A549 (cell line): Measurements from ENCODE around the gene ZNF213. TPM values are rescaled to one million over a fixed set of nuclear protein-coding genes. Genes with fewer than 3 reads are reported as not detected.

ENCODE experiments used
- ATAC-seq, 2 experiments: fragments of 200-7000 bp in 1 of 2; fragments of >200 bp in 1 of 2; cut with Nextera tagmentation in 1 of 2; cut with Tn5 transposase in 1 of 2; 3 replicates each; pipeline versions ENCODE4 v1.8.0 to v1.9.1; 2018 to 2020; ENCODE audit warnings: mild to moderate bottlenecking in 1 of 2, moderate library complexity in 1 of 2
- CTCF ChIA-PET: fragments of 300-600 bp; sonication (Branson Sonifier 250); formaldehyde crosslinking; extraction: SDS; loops from one replicate; lab custom pipeline; 2021; ENCODE audit warnings: antibody characterized with exemption, inconsistent platforms; lab: Yijun Ruan, JAX
- POLR2A ChIA-PET: fragments of 350-600 bp; formaldehyde crosslinking; extraction: SDS; loops from one replicate; lab custom pipeline; 2021; ENCODE audit warnings: antibody characterized with exemption, inconsistent platforms; lab: Yijun Ruan, JAX
- DNase-seq, 2 experiments: peaks; one replicate each; pipeline versions ENCODE4 v3.0.0 to v3.0.0-alpha.2; 2011 to 2016; ENCODE audit warnings: low read depth in 1 of 2, low spot score in 1 of 2
- FAIRE-seq: peaks from 2 replicates; lab custom pipeline; 2011; peaks lifted over from hg19 to GRCh38; lab: Jason Lieb, UNC
- H3K27ac ChIP-seq, 2 experiments: fragments of >200 bp; sonication (Bioruptor Twin); formaldehyde crosslinking; 3 replicates each; pipeline ENCODE4 v1.5.1; 2016 to 2017
- H3K4me1 ChIP-seq: fragments of >200 bp; sonication (Bioruptor Twin); formaldehyde crosslinking; 3 replicates; pipeline ENCODE4 v1.6.1; 2016
- H3K4me2 ChIP-seq: fragments of >200 bp; sonication (Bioruptor Twin); formaldehyde crosslinking; 3 replicates; pipeline ENCODE4 v1.6.1; 2016
- H3K4me3 ChIP-seq: fragments of >200 bp; sonication (Bioruptor Twin); formaldehyde crosslinking; 3 replicates; pipeline ENCODE4 v1.5.1; 2016
- H3K9me3 ChIP-seq: fragments of >200 bp; sonication (Bioruptor Twin); formaldehyde crosslinking; 3 replicates; pipeline ENCODE4 v1.6.1; 2016
- CBX8 ChIP-seq: fragments of 200-600 bp; sonication (generic); IDR thresholded peaks from 2 replicates; pipeline ENCODE4 v1.6.1; 2016
- CHD4 ChIP-seq: fragments of 200-600 bp; sonication (generic); IDR thresholded peaks from 2 replicates; pipeline ENCODE4 v1.6.1; 2016; ENCODE audit warnings: antibody characterized with exemption, mild to moderate bottlenecking, borderline replicate concordance
- EP300 ChIP-seq, 2 experiments: fragments of >200 bp; sonication (Bioruptor Twin); formaldehyde crosslinking; IDR thresholded peaks; 2 replicates in 1 of 2; 3 replicates in 1 of 2; pipeline ENCODE4 v1.6.1; 2016 to 2017
- HOXB13 ChIP-seq: fragments of 250-450 bp; sonication (Bioruptor Pico); IDR thresholded peaks from 2 replicates; pipeline ENCODE4 v1.5.0; 2020; ENCODE audit warnings: low read depth, mild to moderate bottlenecking, moderate library complexity
- MAFK ChIP-seq: fragments of 450-650 bp; IDR thresholded peaks from 2 replicates; pipeline ENCODE4 v1.6.1; 2014; ENCODE audit not compliant: partially characterized antibody
- NPAS2 ChIP-seq: fragments of 250-450 bp; sonication (Bioruptor Pico); IDR thresholded peaks from 2 replicates; pipeline ENCODE4 v1.8.0; 2022; ENCODE audit warnings: mild to moderate bottlenecking, moderate library complexity, borderline replicate concordance
- POLR2A ChIP-seq: IDR thresholded peaks from 2 replicates; pipeline ENCODE4 v1.6.1; 2012; ENCODE audit warnings: mild to moderate bottlenecking, low read length
- RAD21 ChIP-seq, 2 experiments: fragments of >200 bp in 1 of 2; sonication (Bioruptor Twin) in 1 of 2; formaldehyde crosslinking in 1 of 2; IDR thresholded peaks in 1 of 2; conservative IDR thresholded peaks in 1 of 2; 2 replicates in 1 of 2; 3 replicates in 1 of 2; pipeline ENCODE4 v1.6.1; 2012 to 2018; ENCODE audit warnings: inconsistent platforms in 1 of 2
- RCOR1 ChIP-seq: fragments of 150-350 bp; IDR thresholded peaks from 2 replicates; pipeline ENCODE4 v1.6.1; 2014; ENCODE audit warnings: antibody characterized with exemption, low read length, low read depth
- RFX5 ChIP-seq: fragments of 450-650 bp; IDR thresholded peaks from 2 replicates; pipeline ENCODE4 v1.7.1; 2014; ENCODE audit warnings: antibody characterized with exemption, mild to moderate bottlenecking, moderate library complexity
- RNF2 ChIP-seq: fragments of 200-600 bp; sonication (generic); IDR thresholded peaks from 2 replicates; pipeline ENCODE4 v1.6.1; 2016; ENCODE audit warnings: low read depth, mild to moderate bottlenecking, antibody characterized with exemption, moderate library complexity, borderline replicate concordance
- ZSCAN20 ChIP-seq: fragments of 250-450 bp; sonication (Bioruptor Pico); IDR thresholded peaks from 2 replicates; pipeline ENCODE4 v1.8.0; 2022; ENCODE audit warnings: mild to moderate bottlenecking, moderate library complexity
- WGBS: methylation state at CpG from one replicate; pipeline ENCODE4 v1.1.6; 2017; ENCODE audit errors: missing lambda C conversion rate; 5-methylcytosine and 5-hydroxymethylcytosine counted together
- polyA plus RNA-seq, 4 experiments: library from polyadenylated mRNA; depleted of rRNA in 3 of 4; stranded (reverse); fragments of >200 nt; fragmentation: RNase III in 1 of 4; extraction: RNeasy Plus Mini Kit Qiagen cat#74134 plus additional on column Dnase treatment in 1 of 4; gene quantifications; 2 replicates in 3 of 4; 3 replicates in 1 of 4; pipeline ENCODE4 v1.2.3, GENCODE V29; 2011 to 2017
- TF ChIP-seq, protein P1 (sequence below): IDR thresholded peaks from 2 replicates; pipeline ENCODE4 v1.6.1; 2012
- TF ChIP-seq, protein P2 (sequence below): fragments of >200 bp; sonication (Bioruptor Twin); formaldehyde crosslinking; IDR thresholded peaks from 3 replicates; pipeline ENCODE4 v1.5.1; 2016
- TF ChIP-seq, protein P3 (sequence below): IDR thresholded peaks from 2 replicates; pipeline ENCODE4 v1.6.1; 2012; ENCODE audit warnings: low read depth, borderline replicate concordance
- TF ChIP-seq, protein P4 (sequence below): fragments of >200 bp; sonication (Bioruptor Twin); formaldehyde crosslinking; IDR thresholded peaks from 3 replicates; pipeline ENCODE4 v1.6.1; 2016
- TF ChIP-seq, protein P5 (sequence below): fragments of 250-450 bp; sonication (Bioruptor Pico); IDR thresholded peaks from 2 replicates; pipeline ENCODE4 v1.5.0; 2021; ENCODE audit warnings: mild to moderate bottlenecking, moderate library complexity, borderline replicate concordance

The ZNF213 gene
- polyA plus RNA-seq, 2 of the 4 experiments (the other 2 are of a cell fraction), result 0.72 to 6.1 TPM

DNA sequence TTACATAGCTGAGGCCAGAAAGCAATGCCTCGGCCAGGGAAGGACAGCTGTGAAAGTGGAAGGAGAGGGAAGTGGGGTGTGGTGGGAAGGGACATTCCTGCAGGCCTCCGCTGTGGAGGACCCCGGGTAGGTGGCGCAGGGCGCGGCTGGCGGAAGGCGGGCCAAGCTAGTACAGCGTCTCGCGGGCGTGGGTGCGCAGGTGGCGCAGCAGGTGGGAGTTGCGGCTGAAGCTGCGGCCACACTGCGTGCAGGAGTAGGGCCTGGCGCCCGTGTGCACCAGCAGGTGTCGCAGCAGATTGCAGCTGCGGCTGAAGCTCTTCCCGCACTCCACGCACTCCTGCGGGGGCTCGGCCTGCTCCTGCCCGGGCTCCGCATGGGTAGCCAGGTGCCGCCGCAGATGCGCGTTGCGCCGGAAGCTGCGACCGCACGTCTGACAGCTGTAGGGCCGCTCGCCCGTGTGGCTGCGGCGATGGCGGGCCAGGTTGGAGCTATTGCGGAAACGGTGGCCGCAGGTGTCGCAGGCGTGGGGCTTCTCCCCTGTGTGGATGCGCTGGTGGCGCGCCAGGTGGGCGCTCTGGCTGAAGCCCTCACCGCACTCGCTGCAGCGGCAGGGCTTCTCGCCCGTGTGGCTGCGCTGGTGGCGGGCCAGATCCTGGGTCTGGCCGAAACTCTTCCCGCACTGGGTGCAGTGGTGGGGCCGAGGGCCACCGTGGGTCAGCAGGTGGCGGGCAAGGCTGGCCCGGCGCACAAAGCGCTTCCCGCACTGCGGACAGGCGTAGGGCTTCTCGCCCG is 45.7 kb upstream of the ZNF213 start:
- H3K4me1 ChIP-seq, result no peaks in the 10 kb centered on the region
- no peak for ATAC-seq
- no peak for DNase-seq
- WGBS, result 81% methylated on average over 60 of the region's 71 CpGs
- H3K27ac ChIP-seq, result no peak overlapping the region
- TF ChIP-seq EP300 (IDR thresholded peaks at IDR 0.05) (no peak), ZSCAN20 (no peak), POLR2A (no peak), RFX5 (no peak), CBX8 (no peak), RNF2 (no peak), MAFK (no peak), CHD4 (no peak), HOXB13 (CRISPR knock-in tag) (no peak), RCOR1 (no peak), RAD21 (conservative IDR thresholded peaks at IDR 0.05 in 1 of 2, IDR thresholded peaks at IDR 0.05 in 1 of 2) (no peak), NPAS2 (CRISPR knock-in tag) (no peak)
- TF ChIP-seq, protein P1, sequence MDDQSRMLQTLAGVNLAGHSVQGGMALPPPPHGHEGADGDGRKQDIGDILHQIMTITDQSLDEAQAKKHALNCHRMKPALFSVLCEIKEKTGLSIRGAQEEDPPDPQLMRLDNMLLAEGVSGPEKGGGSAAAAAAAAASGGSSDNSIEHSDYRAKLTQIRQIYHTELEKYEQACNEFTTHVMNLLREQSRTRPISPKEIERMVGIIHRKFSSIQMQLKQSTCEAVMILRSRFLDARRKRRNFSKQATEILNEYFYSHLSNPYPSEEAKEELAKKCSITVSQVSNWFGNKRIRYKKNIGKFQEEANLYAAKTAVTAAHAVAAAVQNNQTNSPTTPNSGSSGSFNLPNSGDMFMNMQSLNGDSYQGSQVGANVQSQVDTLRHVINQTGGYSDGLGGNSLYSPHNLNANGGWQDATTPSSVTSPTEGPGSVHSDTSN, result no peak
- TF ChIP-seq, protein P2, sequence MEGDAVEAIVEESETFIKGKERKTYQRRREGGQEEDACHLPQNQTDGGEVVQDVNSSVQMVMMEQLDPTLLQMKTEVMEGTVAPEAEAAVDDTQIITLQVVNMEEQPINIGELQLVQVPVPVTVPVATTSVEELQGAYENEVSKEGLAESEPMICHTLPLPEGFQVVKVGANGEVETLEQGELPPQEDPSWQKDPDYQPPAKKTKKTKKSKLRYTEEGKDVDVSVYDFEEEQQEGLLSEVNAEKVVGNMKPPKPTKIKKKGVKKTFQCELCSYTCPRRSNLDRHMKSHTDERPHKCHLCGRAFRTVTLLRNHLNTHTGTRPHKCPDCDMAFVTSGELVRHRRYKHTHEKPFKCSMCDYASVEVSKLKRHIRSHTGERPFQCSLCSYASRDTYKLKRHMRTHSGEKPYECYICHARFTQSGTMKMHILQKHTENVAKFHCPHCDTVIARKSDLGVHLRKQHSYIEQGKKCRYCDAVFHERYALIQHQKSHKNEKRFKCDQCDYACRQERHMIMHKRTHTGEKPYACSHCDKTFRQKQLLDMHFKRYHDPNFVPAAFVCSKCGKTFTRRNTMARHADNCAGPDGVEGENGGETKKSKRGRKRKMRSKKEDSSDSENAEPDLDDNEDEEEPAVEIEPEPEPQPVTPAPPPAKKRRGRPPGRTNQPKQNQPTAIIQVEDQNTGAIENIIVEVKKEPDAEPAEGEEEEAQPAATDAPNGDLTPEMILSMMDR, result no peak
- TF ChIP-seq, protein P3, sequence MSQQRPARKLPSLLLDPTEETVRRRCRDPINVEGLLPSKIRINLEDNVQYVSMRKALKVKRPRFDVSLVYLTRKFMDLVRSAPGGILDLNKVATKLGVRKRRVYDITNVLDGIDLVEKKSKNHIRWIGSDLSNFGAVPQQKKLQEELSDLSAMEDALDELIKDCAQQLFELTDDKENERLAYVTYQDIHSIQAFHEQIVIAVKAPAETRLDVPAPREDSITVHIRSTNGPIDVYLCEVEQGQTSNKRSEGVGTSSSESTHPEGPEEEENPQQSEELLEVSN, result no peak
- TF ChIP-seq, protein P4, sequence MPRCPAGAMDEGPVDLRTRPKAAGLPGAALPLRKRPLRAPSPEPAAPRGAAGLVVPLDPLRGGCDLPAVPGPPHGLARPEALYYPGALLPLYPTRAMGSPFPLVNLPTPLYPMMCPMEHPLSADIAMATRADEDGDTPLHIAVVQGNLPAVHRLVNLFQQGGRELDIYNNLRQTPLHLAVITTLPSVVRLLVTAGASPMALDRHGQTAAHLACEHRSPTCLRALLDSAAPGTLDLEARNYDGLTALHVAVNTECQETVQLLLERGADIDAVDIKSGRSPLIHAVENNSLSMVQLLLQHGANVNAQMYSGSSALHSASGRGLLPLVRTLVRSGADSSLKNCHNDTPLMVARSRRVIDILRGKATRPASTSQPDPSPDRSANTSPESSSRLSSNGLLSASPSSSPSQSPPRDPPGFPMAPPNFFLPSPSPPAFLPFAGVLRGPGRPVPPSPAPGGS, result no peak
- TF ChIP-seq, protein P5, sequence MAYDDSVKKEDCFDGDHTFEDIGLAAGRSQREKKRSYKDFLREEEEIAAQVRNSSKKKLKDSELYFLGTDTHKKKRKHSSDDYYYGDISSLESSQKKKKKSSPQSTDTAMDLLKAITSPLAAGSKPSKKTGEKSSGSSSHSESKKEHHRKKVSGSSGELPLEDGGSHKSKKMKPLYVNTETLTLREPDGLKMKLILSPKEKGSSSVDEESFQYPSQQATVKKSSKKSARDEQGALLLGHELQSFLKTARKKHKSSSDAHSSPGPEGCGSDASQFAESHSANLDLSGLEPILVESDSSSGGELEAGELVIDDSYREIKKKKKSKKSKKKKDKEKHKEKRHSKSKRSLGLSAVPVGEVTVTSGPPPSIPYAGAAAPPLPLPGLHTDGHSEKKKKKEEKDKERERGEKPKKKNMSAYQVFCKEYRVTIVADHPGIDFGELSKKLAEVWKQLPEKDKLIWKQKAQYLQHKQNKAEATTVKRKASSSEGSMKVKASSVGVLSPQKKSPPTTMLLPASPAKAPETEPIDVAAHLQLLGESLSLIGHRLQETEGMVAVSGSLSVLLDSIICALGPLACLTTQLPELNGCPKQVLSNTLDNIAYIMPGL (CRISPR knock-in tag), result no peak
- no peak overlapping the region for H3K4me2 ChIP-seq
- no peaks in the 10 kb centered on the region for H3K9me3 ChIP-seq
- no peak for FAIRE-seq
- POLR2A ChIA-PET, result no interaction called here
- CTCF ChIA-PET, result interaction anchor here (0.7 to 4.1 kb wide), 10 partner anchors 9 to 57 kb away, joined by 3 to 29 read pairs (median 5); partner anchors contain the start of gene IL32
- no peak overlapping the region for H3K4me3 ChIP-seq
